ENCODE results near the gene ENPP1.

Gene ENPP1

GRCh38 chr6:131917763-131918649 is 110.2 kb downstream of the ENPP1 start:
- TF ChIP-seq, protein P1, sequence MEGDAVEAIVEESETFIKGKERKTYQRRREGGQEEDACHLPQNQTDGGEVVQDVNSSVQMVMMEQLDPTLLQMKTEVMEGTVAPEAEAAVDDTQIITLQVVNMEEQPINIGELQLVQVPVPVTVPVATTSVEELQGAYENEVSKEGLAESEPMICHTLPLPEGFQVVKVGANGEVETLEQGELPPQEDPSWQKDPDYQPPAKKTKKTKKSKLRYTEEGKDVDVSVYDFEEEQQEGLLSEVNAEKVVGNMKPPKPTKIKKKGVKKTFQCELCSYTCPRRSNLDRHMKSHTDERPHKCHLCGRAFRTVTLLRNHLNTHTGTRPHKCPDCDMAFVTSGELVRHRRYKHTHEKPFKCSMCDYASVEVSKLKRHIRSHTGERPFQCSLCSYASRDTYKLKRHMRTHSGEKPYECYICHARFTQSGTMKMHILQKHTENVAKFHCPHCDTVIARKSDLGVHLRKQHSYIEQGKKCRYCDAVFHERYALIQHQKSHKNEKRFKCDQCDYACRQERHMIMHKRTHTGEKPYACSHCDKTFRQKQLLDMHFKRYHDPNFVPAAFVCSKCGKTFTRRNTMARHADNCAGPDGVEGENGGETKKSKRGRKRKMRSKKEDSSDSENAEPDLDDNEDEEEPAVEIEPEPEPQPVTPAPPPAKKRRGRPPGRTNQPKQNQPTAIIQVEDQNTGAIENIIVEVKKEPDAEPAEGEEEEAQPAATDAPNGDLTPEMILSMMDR (IDR thresholded peaks at IDR 0.05): no peak
- Histone ChIP-seq H3K4me3 (no peak overlapping the region), H3K27ac (no peak overlapping the region)
- no peak for DNase-seq (ENCODE audit: low spot score)

DNA sequence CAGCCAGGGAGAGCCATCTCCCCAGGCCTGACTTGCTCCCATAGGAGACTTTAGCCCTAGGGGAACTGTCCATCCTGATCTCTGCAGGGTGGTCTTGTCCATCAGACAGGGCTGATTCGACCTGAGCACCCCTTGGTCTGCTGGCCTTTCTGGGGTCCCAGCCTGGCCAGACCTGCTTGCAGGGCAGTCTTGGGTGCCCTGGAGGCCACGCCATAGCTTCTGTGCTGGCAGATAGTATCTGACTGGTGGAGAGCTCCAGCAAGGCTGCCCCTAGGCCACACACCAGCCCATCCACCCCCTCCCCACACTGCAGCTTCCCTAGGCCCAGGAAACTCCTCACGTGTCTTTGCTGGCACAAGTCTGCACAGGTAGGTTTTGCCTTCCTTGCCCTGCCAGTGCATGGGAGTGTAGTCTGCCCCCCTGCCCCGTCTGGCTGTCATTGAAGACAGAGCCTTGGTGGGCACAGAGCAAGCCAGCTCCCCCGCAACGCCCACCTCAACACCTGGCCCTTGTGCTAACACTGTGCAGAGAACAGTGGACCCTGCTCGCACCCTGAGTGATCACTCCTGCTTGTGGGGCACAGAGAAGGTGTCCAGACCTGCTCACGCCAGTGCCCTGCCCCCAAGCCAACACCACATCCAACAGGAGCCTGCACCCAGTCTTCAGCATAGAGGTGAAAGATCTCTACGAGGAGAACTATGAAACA is 111.0 kb downstream of the ENPP1 start:
- H3K27ac ChIP-seq: no peak overlapping the region
- no peak overlapping the region for H3K4me3 ChIP-seq
- no peak for DNase-seq (ENCODE audit: low spot score)
- TF ChIP-seq, protein P1 (IDR thresholded peaks at IDR 0.05): no peak

GRCh38 chr6:131920656-131921055 is 112.8 kb downstream of the ENPP1 start:
- Histone ChIP-seq H3K4me3 (no peak overlapping the region), H3K27ac (no peak overlapping the region)
- no peak for DNase-seq (ENCODE audit: low spot score)
- TF ChIP-seq, protein P1 (IDR thresholded peaks at IDR 0.05): no peak

GRCh38 chr6:131923356-131923755 is 115.5 kb downstream of the ENPP1 start:
- no peak for DNase-seq (ENCODE audit: low spot score)
- TF ChIP-seq, protein P1 (IDR thresholded peaks at IDR 0.05): no peak
- Histone ChIP-seq H3K4me3 (no peak overlapping the region), H3K27ac (no peak overlapping the region)

- TF ChIP-seq, protein P1 (IDR thresholded peaks at IDR 0.05): peak; percentile 27
- Histone ChIP-seq H3K27ac (no peak overlapping the region), H3K4me3 (no peak overlapping the region)
- no peak for DNase-seq (ENCODE audit: low spot score)
These were observed 117.2 kb downstream of the ENPP1 start for GRCh38 chr6:131924881-131925474.

- no peak for DNase-seq (ENCODE audit: low spot score)
- TF ChIP-seq, protein P1 (IDR thresholded peaks at IDR 0.05): no peak
- H3K27ac ChIP-seq: no peak overlapping the region
- H3K4me3 ChIP-seq: no peak overlapping the region
These were observed 121.4 kb downstream of the ENPP1 start for GRCh38 chr6:131929264-131929663.
